ENCODE measurements around the gene APBA2. TPM values are rescaled to one million over a fixed set of nuclear protein-coding genes. Genes with fewer than 3 reads are reported as not detected.

The APBA2 gene
- total RNA-seq, 1 experiment from 2014 or later: not detected

DNA sequence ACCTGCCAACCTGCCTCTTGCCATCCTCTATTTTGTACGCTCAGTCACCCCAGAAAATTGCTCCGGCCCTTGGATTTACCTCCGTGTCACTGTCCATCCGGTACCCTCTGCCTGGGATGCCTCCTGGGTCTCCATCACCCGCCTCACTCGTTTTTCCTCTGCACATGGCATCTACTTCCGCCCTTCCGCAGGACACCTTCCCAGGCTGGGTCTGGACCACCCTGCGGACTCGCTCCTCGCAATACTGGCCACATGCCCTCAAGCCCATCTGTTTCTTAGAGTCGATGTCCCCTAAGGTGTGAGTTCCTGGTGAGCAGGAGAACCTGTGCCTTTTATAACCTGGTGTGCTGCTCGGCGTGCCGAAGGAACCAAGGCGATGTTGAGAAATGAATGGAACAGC lies 58.5 kb downstream of the APBA2 start:
- no peak for DNase-seq
- TF ChIP-seq, protein P1, sequence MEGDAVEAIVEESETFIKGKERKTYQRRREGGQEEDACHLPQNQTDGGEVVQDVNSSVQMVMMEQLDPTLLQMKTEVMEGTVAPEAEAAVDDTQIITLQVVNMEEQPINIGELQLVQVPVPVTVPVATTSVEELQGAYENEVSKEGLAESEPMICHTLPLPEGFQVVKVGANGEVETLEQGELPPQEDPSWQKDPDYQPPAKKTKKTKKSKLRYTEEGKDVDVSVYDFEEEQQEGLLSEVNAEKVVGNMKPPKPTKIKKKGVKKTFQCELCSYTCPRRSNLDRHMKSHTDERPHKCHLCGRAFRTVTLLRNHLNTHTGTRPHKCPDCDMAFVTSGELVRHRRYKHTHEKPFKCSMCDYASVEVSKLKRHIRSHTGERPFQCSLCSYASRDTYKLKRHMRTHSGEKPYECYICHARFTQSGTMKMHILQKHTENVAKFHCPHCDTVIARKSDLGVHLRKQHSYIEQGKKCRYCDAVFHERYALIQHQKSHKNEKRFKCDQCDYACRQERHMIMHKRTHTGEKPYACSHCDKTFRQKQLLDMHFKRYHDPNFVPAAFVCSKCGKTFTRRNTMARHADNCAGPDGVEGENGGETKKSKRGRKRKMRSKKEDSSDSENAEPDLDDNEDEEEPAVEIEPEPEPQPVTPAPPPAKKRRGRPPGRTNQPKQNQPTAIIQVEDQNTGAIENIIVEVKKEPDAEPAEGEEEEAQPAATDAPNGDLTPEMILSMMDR (IDR thresholded peaks at IDR 0.05; ENCODE audit: insufficient read depth in 1 of 2, low read depth in 1 of 2, low read length in 1 of 2, severe bottlenecking in 1 of 2, unreplicated experiment in 1 of 2): no peak
- intact Hi-C loops (cut with micrococcal nuclease; ENCODE audit: unreplicated experiment): no loop called here
- no peak overlapping the region for H3K4me3 ChIP-seq (ENCODE audit: low read depth, low read length)
- no peaks in the 10 kb centered on the region for H3K36me3 Mint-ChIP-seq (ENCODE audit: insufficient read depth, unreplicated experiment)
- H3K4me3 Mint-ChIP-seq (ENCODE audit: unreplicated experiment): no peak overlapping the region
- BruUV-seq (replicated peaks): no TSS peak
- CTCF ChIA-PET: no interaction called here
- H3K9me3 ChIP-seq: no peaks in the 10 kb centered on the region
- peaks cover 3% of the 10 kb centered on the region for H3K27me3 Mint-ChIP-seq (ENCODE audit: insufficient read depth, unreplicated experiment)
- no peaks in the 10 kb centered on the region for H3K4me1 Mint-ChIP-seq (ENCODE audit: low read depth, unreplicated experiment)
- no peak overlapping the region for H3K27ac Mint-ChIP-seq (ENCODE audit: unreplicated experiment)
- POLR2A ChIA-PET: no interaction called here
- H3K4me1 ChIP-seq: no peaks in the 10 kb centered on the region
- H3K9me3 Mint-ChIP-seq (ENCODE audit: unreplicated experiment): peaks cover 21% of the 10 kb centered on the region
- no peaks in the 10 kb centered on the region for H3K36me3 ChIP-seq (ENCODE audit: control insufficient read depth, insufficient read depth, low read length)
- H3K27me3 ChIP-seq (replicated peaks; ENCODE audit: control insufficient read depth, insufficient read depth, low read length): no peaks in the 10 kb centered on the region

DNA sequence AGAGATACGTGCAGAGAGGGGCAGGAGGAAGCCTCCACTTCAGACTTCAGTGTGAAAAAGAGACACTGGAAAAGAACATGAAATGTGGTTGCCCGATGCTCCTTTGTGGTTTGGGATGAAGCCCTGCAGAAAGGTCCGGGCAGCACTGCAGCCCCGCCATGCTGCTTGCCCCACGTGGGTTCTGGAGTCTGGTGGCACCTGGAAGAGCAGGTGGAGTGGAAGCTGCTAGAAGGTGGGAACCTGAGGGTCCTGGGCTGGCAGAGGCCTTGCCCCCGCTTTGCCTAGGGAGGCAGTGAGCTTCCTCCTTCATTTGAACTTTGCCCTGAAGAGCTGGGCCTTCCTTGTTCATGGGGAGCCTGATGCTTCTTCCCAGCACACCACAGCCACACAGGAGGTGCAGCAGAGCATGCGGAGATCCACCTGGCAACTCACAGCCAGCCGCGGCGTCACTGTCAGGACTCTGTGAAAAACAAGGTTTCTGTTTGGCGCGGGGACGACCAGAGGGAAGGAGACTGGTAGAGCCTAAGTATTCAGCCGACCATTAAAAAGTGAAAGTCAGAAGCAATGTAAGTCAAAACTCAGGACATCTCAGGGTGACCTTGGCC lies 59.0 kb downstream of the APBA2 start:
- Mint-ChIP-seq H3K4me3 (ENCODE audit: unreplicated experiment) (no peak overlapping the region), H3K4me1 (ENCODE audit: low read depth, unreplicated experiment) (no peaks in the 10 kb centered on the region), H3K27me3 (ENCODE audit: insufficient read depth, unreplicated experiment) (peaks cover 4% of the 10 kb centered on the region), H3K27ac (ENCODE audit: unreplicated experiment) (no peak overlapping the region), H3K36me3 (ENCODE audit: insufficient read depth, unreplicated experiment) (no peaks in the 10 kb centered on the region), H3K9me3 (ENCODE audit: unreplicated experiment) (peaks cover 21% of the 10 kb centered on the region)
- no peaks in the 10 kb centered on the region for H3K4me1 ChIP-seq
- TF ChIP-seq, protein P1 (IDR thresholded peaks at IDR 0.05; ENCODE audit: insufficient read depth in 1 of 2, low read depth in 1 of 2, low read length in 1 of 2, severe bottlenecking in 1 of 2, unreplicated experiment in 1 of 2): no peak
- no peak for DNase-seq
- no TSS peak for BruUV-seq (replicated peaks)
- no peaks in the 10 kb centered on the region for H3K9me3 ChIP-seq
- H3K27me3 ChIP-seq (replicated peaks; ENCODE audit: control insufficient read depth, insufficient read depth, low read length): no peaks in the 10 kb centered on the region
- ChIA-PET POLR2A (no interaction called here), CTCF (no interaction called here)
- no peak overlapping the region for H3K4me3 ChIP-seq (ENCODE audit: low read depth, low read length)
- intact Hi-C loops (cut with micrococcal nuclease; ENCODE audit: unreplicated experiment): no loop called here
- H3K36me3 ChIP-seq (ENCODE audit: control insufficient read depth, insufficient read depth, low read length): no peaks in the 10 kb centered on the region

DNA sequence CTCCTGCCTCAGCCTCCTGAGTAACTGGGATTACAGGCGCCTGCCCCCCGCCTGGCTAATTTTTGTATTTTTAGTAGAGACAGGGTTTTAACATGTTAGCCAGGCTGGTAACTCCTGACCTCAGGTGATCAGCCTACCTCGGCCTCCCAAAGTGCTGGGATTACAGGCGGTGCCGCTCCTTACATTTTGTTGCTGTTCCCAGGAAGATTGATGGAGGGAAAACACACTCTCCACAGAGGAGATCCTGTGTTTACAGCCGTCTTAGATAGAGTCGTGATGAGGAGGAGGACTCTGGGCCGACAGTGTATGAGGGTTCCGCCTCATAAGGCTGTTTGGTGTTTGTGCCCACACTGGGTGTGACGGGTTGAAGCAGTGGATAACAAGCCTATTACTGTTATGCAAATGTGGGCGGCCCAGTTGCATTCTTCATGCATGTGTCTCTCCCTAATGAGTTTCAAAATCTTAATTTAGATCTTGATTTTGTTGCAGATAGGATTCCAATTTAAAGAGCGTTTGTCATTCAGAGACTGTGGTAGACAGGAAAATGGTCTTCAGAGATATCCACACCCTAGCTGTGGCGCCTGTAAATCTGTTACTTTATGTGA lies 60.0 kb downstream of the APBA2 start:
- CTCF ChIA-PET: no interaction called here
- Mint-ChIP-seq H3K27me3 (ENCODE audit: insufficient read depth, unreplicated experiment) (peaks cover 7% of the 10 kb centered on the region), H3K4me3 (ENCODE audit: unreplicated experiment) (no peak overlapping the region), H3K4me1 (ENCODE audit: low read depth, unreplicated experiment) (no peaks in the 10 kb centered on the region), H3K36me3 (ENCODE audit: insufficient read depth, unreplicated experiment) (no peaks in the 10 kb centered on the region), H3K9me3 (ENCODE audit: unreplicated experiment) (peaks cover 21% of the 10 kb centered on the region), H3K27ac (ENCODE audit: unreplicated experiment) (no peak overlapping the region)
- no peaks in the 10 kb centered on the region for H3K9me3 ChIP-seq
- no peaks in the 10 kb centered on the region for H3K27me3 ChIP-seq (replicated peaks; ENCODE audit: control insufficient read depth, insufficient read depth, low read length)
- POLR2A ChIA-PET: no interaction called here
- no TSS peak for BruUV-seq (replicated peaks)
- H3K36me3 ChIP-seq (ENCODE audit: control insufficient read depth, insufficient read depth, low read length): no peaks in the 10 kb centered on the region
- intact Hi-C loops (cut with micrococcal nuclease; ENCODE audit: unreplicated experiment): no loop called here
- H3K4me3 ChIP-seq (ENCODE audit: low read depth, low read length): no peak overlapping the region
- TF ChIP-seq, protein P1 (IDR thresholded peaks at IDR 0.05; ENCODE audit: insufficient read depth in 1 of 2, low read depth in 1 of 2, low read length in 1 of 2, severe bottlenecking in 1 of 2, unreplicated experiment in 1 of 2): no peak
- DNase-seq: no peak
- H3K4me1 ChIP-seq: no peaks in the 10 kb centered on the region
